Hypothalamus (tissue), 51 donors: ENCODE measurements around the gene RAB6C.
"Not testable (repeated sequence)": the region's sequence is repeated elsewhere in the genome, so short reads cannot be mapped to it uniquely, and the experiment has no call there.

Experiments
- DNase-seq, 51 donors: peaks; one replicate each; lab custom pipeline; 2025; lab: John Stamatoyannopoulos, UW

The RAB6C gene

GRCh38 chr2:129979629-129980155, at the start of gene RAB6C:
TSS of gene RAB6C (plus strand) at chr2:129979666. CDS start at chr2:129980116, 450 bp downstream.
- DNase-seq: peak in 29 of 51 donors; percentile 5 to 65 (median 28)

GRCh38 chr2:129930451-129930850, 49.0 kb upstream of the RAB6C start:
- no peak for DNase-seq

DNA sequence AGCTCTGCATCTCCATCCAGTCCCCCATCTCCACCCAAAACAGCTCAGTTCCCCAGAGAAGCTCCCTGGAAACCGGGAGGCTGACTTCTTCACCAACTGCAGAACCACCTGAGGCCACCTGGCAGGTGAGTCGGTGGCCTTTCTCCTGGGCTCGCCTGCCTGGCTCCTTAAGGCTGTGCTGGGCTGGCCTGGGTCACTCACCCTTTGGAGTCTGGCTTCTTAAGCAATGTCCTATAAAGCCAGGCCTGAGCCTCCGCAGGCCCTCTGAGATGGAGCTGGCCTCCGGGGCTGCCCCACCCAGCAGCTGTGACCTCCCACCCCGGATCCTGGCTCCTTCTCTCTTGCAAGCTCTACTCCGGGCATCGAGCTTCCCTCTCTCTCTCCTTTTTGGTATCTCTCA, 46.1 kb upstream of the RAB6C start:
- DNase-seq: peak in 1 of 51 donors; percentile 12

DNA sequence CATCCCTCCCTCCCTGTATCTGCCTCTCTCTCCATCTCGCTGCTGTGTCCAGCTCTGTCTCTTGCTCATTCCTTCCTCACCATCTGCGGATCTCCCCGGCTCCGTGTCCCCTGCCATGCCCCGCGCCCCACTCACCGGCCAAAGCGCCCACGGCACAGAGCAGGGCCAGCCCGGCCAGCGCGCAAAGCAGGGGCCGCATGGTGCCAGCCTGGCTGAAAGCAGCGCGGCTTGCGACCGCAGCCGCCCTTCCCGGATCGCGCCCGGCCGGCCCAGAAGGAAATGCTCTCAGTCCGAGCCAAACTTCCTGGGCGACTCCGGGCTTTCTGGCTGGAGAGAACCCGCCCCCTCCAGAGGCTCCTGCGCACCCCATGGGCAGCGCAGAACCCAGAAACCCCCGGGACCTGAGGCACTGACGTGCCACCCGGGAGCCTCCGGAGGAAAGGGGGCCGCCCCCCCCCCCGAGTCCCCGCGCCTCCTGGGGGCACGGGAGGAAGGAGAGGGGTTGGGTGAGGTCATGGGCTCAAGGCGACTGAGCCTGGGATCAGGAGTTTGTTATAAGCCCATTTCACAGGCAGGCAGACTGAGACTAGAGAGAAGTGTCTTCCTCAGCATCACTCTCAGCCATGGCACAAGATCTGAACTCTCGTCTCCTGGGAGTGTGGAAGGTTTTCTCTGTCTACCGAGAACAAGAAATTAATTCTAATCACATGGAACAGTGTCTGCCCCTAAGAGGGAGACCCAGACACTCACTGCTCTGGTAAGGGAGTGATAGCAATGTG, 45.2 kb upstream of the RAB6C start:
- peak in 3 of 51 donors; percentile 19 to 29 (median 22) for DNase-seq

DNA sequence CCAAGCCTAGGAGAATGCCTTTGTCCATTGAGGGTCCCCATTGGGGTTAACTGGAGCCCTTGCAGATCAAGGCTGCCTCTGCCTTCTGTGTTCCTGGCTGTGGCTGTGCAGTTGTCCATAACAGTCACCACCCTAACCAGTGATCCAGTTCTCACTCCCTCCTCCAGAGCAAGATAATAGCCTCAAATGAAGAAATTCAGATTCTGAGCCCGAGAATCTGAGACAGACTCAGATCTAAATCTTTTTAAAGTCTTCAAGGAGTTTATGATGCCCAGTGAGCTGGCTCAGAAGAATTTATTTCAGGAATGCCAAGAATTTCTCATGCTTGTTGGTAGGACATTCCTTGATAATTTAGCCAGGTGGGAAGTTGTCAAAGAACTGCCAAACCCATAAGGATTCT, 44.3 kb upstream of the RAB6C start:
- no peak for DNase-seq

DNA sequence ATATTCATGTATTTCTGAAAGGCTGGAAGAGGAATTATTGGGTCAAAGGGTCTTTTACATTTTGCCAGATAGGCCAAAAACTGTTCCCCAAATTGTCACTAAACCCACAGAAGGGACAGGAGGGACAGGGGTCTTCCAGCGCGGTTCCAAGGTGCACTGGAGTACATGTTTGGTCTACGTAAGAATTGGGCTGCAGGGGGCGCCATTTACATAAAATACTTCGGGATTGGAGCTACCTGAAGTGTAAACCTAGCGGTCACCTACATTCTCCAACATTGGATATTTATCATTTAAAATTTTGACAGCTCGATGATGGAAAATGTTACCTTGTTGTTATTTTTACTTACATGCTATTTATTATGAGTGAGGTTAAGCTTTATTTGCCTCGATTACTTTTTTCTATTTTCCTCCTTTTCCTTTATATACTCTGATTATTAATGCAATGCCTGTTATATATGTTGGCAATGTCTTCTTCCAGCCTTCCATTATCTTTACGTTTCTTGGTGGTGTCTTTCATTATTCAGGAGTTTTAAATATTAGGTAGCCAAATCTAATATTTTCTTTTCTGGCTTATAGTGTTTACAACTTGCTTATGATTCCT, 43.0 kb upstream of the RAB6C start:
- peak in 10 of 51 donors; percentile 16 to 72 (median 58) for DNase-seq

- peak in 7 of 51 donors; percentile 20 to 55 (median 33) for DNase-seq
Measured at GRCh38 chr2:129938850-129939471, 40.5 kb upstream of the RAB6C start.

- not testable (repeated sequence) for DNase-seq
Measured at GRCh38 chr2:129943456-129943855, 36.0 kb upstream of the RAB6C start.

DNA sequence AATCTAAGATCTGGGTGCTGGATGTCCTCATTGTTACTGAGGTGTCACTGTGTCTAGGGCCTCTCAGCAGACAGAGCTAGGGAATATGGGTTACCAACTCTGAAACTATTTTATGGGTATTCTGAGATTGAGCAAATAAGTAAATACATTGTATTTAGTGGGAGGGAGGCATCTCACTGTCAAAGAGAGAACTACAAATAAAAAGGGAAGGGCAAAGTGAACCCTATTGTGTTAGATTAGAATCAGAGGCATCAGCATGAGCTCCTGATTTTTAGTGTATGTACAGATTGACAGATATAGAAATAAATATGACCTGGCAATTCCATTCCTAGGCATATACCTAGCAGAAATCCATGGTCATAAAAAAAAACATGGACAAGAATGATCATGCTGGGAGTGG, 33.9 kb upstream of the RAB6C start:
- no peak for DNase-seq

DNA sequence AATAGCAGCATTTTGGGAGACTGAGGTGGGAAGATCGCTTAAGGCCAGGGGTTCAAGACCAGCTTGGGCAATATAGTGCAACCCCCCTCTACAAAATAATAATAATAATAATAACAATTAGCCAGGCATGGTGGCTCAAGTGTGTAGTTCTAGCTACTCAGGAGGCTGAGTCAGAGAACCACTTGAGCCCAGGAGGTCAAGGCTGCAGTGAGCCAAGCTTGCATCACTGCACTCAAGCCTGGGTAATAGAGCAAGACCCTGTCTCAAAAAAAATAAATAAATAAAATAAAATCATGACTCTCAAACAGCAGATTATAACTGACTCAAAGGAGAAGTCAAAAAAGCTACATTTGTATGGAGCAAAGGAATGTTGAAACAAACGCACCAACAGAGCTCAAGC, 31.8 kb upstream of the RAB6C start:
- not testable (repeated sequence) for DNase-seq

DNA sequence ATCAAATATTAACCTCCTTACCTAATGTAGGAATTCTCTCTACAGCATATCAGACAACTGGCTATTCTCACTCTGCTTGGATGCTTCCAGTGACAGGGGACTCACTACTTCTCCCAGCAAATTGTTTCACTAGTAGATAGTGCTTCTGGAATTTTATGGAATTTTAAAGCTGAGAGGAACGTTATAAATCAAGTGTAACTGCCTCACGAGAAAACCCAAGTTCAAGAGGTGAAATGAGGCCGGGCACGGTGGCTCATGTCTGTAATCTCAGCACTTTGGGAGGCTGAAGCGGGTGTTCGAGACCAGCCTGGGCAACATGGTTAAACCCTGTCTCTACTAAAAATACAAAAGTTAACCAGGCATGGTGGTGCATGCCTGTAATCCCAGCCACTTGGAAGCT, 23.3 kb upstream of the RAB6C start:
- not testable (repeated sequence) for DNase-seq

DNA sequence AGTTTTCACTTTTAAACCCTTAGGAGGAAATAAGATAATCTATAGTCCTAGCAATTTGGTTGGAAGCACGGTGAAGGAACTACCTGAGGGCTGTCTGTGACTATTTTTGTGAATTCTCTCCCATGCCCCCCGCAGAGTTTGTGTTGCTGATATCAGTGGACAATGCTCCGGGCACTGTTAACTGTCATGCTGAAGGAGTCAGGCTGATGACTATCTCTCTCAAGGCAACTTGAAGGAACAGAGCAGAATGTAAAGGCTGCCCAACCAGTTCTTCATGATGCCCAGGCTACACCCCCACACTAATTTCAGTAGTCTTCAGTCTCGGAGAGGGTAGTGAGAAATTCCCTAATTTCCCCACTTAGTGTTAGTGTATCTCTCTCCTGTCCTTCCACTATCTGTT, 21.6 kb upstream of the RAB6C start:
- no peak for DNase-seq

DNA sequence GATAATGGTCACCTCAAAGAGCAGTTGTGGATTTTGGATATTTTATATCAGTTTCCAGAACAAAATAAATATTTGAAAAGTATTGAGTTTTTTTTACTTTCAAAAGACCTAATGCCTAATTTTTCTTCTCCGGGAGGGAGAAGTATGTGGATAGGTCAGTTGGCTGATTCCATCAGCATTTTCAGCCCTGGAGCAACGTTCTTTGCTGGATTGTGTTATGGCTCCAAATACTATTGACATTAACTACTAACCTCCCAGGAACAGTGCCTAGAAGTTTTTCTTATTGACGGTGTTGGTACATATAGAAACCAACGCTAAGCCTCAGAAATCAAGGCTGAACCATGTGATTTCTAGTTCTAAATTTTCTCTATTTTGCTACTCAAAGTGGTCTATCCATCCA, 20.7 kb upstream of the RAB6C start:
- not testable (repeated sequence) for DNase-seq

DNA sequence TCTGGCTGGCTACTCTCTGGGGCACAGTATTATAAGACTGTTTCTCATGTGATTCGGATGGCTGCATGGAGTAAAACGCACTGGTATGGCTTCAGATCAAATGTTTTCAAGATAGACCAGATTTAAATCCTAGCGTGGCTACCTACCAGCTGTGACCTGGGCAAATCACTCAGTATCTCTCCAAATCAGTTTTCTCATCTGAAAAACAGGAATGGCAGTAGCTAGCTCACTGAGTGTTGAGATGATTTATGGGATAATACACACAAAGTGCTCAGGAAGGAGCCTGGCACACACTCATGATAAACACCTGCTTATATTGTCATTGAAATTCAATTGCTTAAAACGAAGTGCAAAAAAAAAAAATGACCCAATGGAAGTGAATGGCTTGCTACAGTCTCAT, 10.9 kb upstream of the RAB6C start:
- DNase-seq: not testable (repeated sequence)

DNA sequence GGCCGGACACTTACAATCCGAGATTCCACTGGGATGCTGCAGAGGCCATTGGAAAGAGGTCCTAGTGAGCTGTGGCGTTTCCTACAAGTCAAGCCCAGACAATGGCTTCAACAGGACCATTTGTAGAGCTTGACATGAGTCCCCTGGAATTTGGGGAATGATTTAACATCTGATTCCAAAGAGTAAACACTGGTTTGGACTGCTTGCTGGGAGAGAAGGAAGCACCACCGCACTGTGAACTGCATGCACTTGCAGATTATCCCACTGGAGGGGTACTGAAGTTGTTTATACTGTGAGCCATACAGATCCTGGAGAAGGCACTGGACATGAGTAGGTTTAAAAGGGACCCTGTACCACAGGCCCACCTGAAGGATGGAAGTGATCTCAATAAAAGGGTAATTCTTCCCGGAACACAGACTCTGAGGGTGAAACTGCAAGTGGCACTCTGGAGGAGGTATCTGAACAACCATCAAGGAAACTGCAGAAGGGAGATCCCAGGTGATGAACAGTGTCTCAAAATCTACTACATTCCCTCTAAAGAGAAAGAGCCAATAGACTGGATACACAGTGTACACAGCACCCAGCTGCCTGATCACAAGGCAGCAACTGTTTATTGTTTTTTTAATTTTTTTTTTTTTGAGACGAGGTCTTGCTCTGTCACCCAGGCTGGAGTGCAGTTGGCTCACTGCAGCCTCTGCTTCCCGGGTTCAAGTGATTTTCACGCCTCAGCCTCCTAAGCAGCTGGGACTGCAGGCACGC, 4.3 kb upstream of the RAB6C start:
- DNase-seq: peak in 3 of 51 donors; percentile 7 to 16 (median 15)

- DNase-seq: not testable (repeated sequence)
Measured at GRCh38 chr2:129976969-129977368, 2.5 kb upstream of the RAB6C start.

- DNase-seq: no peak
Measured at GRCh38 chr2:129977986-129978385, 1.5 kb upstream of the RAB6C start.

- DNase-seq: peak in 1 of 51 donors; percentile 48
Measured at GRCh38 chr2:129980246-129980645, 780 bp downstream of the RAB6C start.

DNA sequence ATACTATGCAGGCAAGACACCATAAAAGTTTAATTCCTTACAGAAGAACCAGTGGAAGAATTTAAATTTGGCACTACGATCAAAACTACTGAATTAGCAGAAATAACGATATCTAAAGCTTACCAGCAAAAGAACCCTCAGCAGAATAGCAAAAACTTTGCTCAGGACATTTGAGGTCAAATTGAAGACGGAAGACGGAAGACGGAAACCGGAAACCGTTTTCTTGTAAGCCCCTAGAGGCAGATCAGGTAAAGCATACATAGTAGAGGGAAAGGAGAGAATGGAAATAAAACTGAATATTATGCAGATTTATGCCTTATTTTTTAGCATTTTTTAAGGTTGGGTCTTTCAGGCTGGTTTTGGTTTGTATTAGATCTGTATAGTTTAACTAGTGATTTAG, 2.2 kb downstream of the RAB6C start:
- not testable (repeated sequence) for DNase-seq

DNA sequence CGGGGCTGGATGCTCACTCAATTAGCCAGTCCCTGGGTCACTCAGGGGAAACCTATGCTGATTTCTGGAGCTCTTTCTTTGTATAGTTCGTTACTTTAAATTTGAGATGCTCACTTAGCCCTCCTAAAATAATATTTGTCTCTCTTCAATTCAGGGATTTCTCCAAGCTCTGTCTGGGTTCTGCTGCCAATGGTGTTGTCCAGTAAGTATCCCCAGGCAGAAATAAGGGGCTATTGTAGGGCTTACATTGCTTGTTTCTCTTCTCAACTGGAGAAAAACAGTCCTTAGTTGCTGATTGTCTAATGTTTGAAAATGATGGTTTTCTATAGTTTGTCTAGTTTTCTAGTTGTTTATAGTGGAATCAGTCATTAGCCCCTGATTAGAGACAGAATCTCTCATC, 5.0 kb downstream of the RAB6C start:
- DNase-seq: no peak
